Lung (tissue), 12 donors: ENCODE measurements around the gene PSTK. TPM values are rescaled to one million over a fixed set of nuclear protein-coding genes. Genes with fewer than 3 reads are reported as not detected.

ENCODE experiments used
- ATAC-seq: fragments of 200-7000 bp; cut with Tn5 transposase; one replicate; pipeline ENCODE4 v1.9.1; 2020; ENCODE audit warnings: moderate number of reproducible peaks; ENCODE audit not compliant: insufficient read depth, low FRiP score
- DNase-seq, 3 donors: peaks; one replicate each; pipeline ENCODE4 v3.0.0-alpha.2; 2013 to 2017
- H3K27ac ChIP-seq, 2 donors: one replicate each; pipeline ENCODE4 v1.5.1; 2013; ENCODE audit warnings: mild to moderate bottlenecking in 2 of 2, moderate library complexity in 2 of 2, control low read depth in 1 of 2, inconsistent platforms in 1 of 2, low read depth in 1 of 2, low read length in 1 of 2
- H3K27me3 ChIP-seq, 3 donors: one replicate each; pipeline ENCODE4 v1.5.1; 2013; ENCODE audit warnings: low read length in 2 of 3; ENCODE audit not compliant: control insufficient read depth in 3 of 3, insufficient read depth in 3 of 3
- H3K36me3 ChIP-seq, 4 donors: one replicate each; pipeline ENCODE4 v1.5.1; 2013; ENCODE audit warnings: low read length in 4 of 4, mild to moderate bottlenecking in 1 of 4, moderate library complexity in 1 of 4; ENCODE audit not compliant: control insufficient read depth in 4 of 4, insufficient read depth in 4 of 4
- H3K4me1 ChIP-seq, 5 donors: one replicate each; pipeline ENCODE4 v1.5.1; 2013; ENCODE audit warnings: low read length in 5 of 5, mild to moderate bottlenecking in 2 of 5, moderate library complexity in 1 of 5; ENCODE audit not compliant: control insufficient read depth in 5 of 5, insufficient read depth in 5 of 5
- H3K4me3 ChIP-seq: one replicate; pipeline ENCODE4 v1.5.1; 2013; ENCODE audit warnings: mild to moderate bottlenecking, control low read depth, moderate library complexity
- H3K9ac ChIP-seq, 2 donors: one replicate each; pipeline ENCODE4 v1.5.1; 2013; ENCODE audit warnings: low read length in 2 of 2, control low read depth in 1 of 2; ENCODE audit not compliant: insufficient read depth in 1 of 2
- H3K9me3 ChIP-seq, 4 donors: one replicate each; pipeline ENCODE4 v1.5.1; 2013; ENCODE audit warnings: low read length in 3 of 4, mild to moderate bottlenecking in 1 of 4, moderate library complexity in 1 of 4; ENCODE audit not compliant: control insufficient read depth in 4 of 4, insufficient read depth in 3 of 4
- CTCF ChIP-seq: IDR thresholded peaks from 2 replicates; pipeline ENCODE4 v1.5.1; 2012; ENCODE audit warnings: mild to moderate bottlenecking; ENCODE audit errors: control extremely low read depth, extremely low read depth
- WGBS, 2 donors: extraction: QIAGEN DNeasy Blood & Tissue Kit; methylation state at CpG; one replicate each; pipeline ENCODE4 v1.1.7; 2013; 5-methylcytosine and 5-hydroxymethylcytosine counted together
- polyA plus RNA-seq, 2 donors: library from polyadenylated mRNA; stranded (reverse); fragments of 200-250 nt; gene quantifications; one replicate each; pipeline ENCODE4 v1.2.1, GENCODE V29; 2013
- total RNA-seq, 2 donors: library from RNA; depleted of rRNA in 1 of 2; stranded (reverse); fragments of >200 nt in 1 of 2; gene quantifications; one replicate each; pipeline ENCODE4 v1.2.1, GENCODE V29; 2014 to 2021
- donor health status: control.
- donor health status: control.
- donor health status: Bipolar disorder and iron deficiency.
- donor health status: healthy.
- donor health status: DM: yes; HTN: yes; CAD: no.

The PSTK gene
- total and polyA plus RNA-seq, 4 donors: 1.8 to 5.0 (median 3.3) TPM

GRCh38 chr10:123024540-123024939 is 44.3 kb downstream of the PSTK start:
- no peak for DNase-seq
- H3K27me3 ChIP-seq: no peaks in the 10 kb centered on the region
- TF ChIP-seq CTCF: no peak
- no peak overlapping the region for H3K9ac ChIP-seq
- no peaks in the 10 kb centered on the region for H3K9me3 ChIP-seq
- H3K4me3 ChIP-seq: no peak overlapping the region
- no peak overlapping the region for H3K27ac ChIP-seq
- 84 to 97% methylated on average over 2 of the region's 2 CpGs for WGBS, 2 donors
- H3K4me1 ChIP-seq: no peaks in the 10 kb centered on the region
- H3K36me3 ChIP-seq: no peaks in the 10 kb centered on the region
- ATAC-seq: no peak

DNA sequence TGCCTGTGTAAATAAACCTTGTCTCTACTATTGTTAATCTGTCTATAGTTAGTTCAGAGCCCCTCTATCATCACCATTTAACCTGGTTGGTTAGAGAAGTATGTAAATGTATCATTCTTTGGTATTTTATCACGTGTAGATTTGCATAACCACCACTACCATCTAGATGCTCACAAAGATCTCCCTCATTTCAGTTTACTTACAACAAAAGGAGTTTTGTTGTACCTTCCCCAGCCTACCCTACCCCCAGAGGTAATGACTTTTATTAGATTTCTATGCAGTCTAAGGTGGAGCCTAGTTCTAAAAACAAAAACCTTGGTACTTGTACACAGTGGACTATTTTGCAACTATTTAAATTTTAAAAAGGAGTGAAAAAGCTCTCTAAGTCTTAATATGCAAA is 46.1 kb downstream of the PSTK start:
- no peaks in the 10 kb centered on the region for H3K36me3 ChIP-seq
- H3K9me3 ChIP-seq: no peaks in the 10 kb centered on the region
- no peak overlapping the region for H3K9ac ChIP-seq
- no peaks in the 10 kb centered on the region for H3K27me3 ChIP-seq
- H3K4me3 ChIP-seq: no peak overlapping the region
- 57 to 67% methylated on average over 1 of the region's 1 CpG for WGBS, 2 donors
- no peak overlapping the region for H3K27ac ChIP-seq
- no peak for DNase-seq
- H3K4me1 ChIP-seq: no peaks in the 10 kb centered on the region
- TF ChIP-seq CTCF: no peak
- ATAC-seq: no peak

DNA sequence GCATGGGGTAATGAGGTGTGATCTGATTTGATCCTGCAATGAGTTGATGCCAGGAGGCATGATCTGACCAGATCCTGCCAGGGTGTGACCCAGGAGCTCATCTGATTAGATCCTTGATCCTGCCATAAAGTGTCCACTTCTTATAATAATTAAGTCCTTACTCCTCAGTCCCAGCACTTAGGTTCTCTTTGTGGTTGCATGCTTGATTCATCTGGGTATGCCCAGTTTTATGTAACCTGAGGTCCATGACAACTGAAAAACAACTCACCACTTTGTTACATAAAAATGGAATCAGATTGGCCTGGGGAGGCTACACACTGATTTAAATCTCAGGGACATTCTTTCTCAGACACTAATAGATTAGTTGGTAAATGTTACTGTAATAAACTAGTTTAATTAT is 47.7 kb downstream of the PSTK start:
- DNase-seq (no peak), ATAC-seq (no peak)
- no peak overlapping the region for H3K9ac ChIP-seq
- no peak overlapping the region for H3K27ac ChIP-seq
- no peaks in the 10 kb centered on the region for H3K27me3 ChIP-seq
- H3K4me1 ChIP-seq: no peaks in the 10 kb centered on the region
- H3K4me3 ChIP-seq: no peak overlapping the region
- no peaks in the 10 kb centered on the region for H3K9me3 ChIP-seq
- no peak for TF ChIP-seq CTCF
- no peaks in the 10 kb centered on the region for H3K36me3 ChIP-seq

DNA sequence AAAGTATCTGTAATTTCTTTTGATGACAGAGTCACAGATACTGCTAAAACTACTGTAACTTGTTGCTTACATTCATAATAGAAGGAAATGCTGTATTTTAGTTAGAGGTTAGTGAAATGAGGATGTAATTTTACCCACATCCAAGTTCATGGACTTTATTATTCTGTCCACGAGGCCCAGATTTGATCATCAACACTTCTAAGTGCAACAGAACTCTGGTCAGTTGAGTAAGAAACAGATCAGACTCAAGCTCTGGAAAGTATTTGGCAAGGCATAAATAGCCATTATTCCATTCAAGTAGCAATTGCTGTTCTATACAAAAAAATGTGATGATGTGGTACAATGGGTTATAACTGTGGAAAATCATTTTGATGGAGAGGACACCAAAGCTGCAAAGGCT is 50.9 kb downstream of the PSTK start:
- no peak for ATAC-seq
- TF ChIP-seq CTCF: no peak
- Histone ChIP-seq H3K27ac (no peak overlapping the region), H3K9me3 (no peaks in the 10 kb centered on the region), H3K4me1 (no peaks in the 10 kb centered on the region), H3K9ac (no peak overlapping the region), H3K27me3 (no peaks in the 10 kb centered on the region), H3K36me3 (peaks cover 0 to 5% (median 2%) of the 10 kb centered on the region in 4 donors), H3K4me3 (no peak overlapping the region)
- DNase-seq: peak in 1 of 3 donors; percentile 9
- 78 to 92% methylated on average over 1 of the region's 1 CpG for WGBS, 2 donors
